ENCODE data around the gene ZCWPW1. TPM values are rescaled to one million over a fixed set of nuclear protein-coding genes. Genes with fewer than 3 reads are reported as not detected.

The ZCWPW1 gene
- total RNA-seq, 6 experiments from 2014 or later: 0.86 to 5.7 (median 2.7) TPM

DNA sequence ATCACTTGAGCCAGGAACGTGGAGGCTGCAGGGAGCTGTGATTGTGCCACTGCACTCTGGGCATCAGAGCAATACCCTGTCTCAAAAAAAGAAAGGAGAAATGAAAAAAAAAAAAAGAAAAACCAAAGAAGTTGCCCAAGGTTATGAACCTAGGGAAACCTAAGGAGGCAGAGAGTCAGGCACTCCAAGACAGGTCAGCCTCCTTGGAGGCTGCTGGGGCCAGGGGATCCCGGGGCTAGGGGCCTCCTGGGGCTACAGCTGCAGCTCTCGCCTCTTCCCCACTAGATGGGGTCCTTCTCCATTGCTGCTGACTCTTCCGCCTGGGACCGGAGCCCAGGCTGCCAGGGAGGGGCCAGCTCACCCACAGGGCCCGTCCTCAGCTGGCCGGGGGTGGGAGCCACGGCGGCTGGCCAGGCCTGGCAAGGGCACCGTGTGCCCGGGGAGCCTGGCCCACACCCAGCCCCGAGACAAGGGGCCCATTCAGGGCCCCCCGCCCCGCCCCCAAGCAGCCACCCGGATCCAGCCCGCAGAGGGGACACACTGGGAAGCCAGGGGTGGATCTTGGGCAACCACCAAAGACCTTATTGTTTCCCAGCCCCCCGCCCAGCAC lies 37.3 kb upstream of the ZCWPW1 start:
- H3K4me3 ChIP-seq: no peak overlapping the region
- no peaks in the 10 kb centered on the region for H3K9me3 ChIP-seq
- ATAC-seq: peak; percentile 84 to 90 (median 88)
- H3K4me1 ChIP-seq: peaks cover 0 to 14% (median 2%) of the 10 kb centered on the region in 4 donors
- H3K36me3 ChIP-seq: peaks cover 0 to 1% (median 0%) of the 10 kb centered on the region in 4 donors
- H3K27ac ChIP-seq: no peak overlapping the region
- H3K27me3 ChIP-seq: no peaks in the 10 kb centered on the region
- DNase-seq: peak; percentile 74 to 81 (median 78)
- WGBS (ENCODE audit: insufficient coverage, low coverage, low lambda C conversion rate, missing lambda C conversion rate): 19% methylated on average over 2 of the region's 17 CpGs
- no peak for TF ChIP-seq POLR2A (IDR thresholded peaks at IDR 0.05)
- TF ChIP-seq, protein P1, sequence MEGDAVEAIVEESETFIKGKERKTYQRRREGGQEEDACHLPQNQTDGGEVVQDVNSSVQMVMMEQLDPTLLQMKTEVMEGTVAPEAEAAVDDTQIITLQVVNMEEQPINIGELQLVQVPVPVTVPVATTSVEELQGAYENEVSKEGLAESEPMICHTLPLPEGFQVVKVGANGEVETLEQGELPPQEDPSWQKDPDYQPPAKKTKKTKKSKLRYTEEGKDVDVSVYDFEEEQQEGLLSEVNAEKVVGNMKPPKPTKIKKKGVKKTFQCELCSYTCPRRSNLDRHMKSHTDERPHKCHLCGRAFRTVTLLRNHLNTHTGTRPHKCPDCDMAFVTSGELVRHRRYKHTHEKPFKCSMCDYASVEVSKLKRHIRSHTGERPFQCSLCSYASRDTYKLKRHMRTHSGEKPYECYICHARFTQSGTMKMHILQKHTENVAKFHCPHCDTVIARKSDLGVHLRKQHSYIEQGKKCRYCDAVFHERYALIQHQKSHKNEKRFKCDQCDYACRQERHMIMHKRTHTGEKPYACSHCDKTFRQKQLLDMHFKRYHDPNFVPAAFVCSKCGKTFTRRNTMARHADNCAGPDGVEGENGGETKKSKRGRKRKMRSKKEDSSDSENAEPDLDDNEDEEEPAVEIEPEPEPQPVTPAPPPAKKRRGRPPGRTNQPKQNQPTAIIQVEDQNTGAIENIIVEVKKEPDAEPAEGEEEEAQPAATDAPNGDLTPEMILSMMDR (IDR thresholded peaks at IDR 0.05): peak; percentile 50 to 77 (median 68)
- intact Hi-C loops (cut with DNase I): no loop called here

DNA sequence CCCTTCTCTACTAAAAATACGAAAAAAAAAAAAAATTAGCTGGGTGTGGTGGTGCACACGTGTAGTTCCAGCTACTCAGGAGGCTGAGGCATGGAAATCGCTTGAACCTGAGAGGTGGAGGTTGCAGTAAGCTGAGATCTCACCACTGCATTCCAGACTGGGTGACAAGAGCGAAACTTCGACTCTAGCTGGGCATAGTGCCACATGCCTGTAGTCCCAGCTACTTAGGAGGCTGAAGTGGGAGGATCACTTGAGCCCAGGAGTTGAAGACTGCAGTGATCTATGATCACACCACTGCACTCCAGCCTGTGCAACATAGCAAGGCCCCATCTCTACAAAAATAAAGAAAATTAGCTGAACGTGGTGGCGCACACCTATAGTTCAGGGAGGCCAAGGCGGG lies 36.8 kb upstream of the ZCWPW1 start:
- Histone ChIP-seq H3K27me3 (no peaks in the 10 kb centered on the region), H3K4me1 (peaks cover 0 to 14% (median 2%) of the 10 kb centered on the region in 4 donors), H3K9me3 (no peaks in the 10 kb centered on the region), H3K36me3 (peaks cover 0 to 1% (median 0%) of the 10 kb centered on the region in 4 donors), H3K4me3 (no peak overlapping the region), H3K27ac (no peak overlapping the region)
- no peak for DNase-seq
- peak in 1 of 4 donors; percentile 18 for ATAC-seq
- intact Hi-C loops (cut with DNase I): no loop called here
- TF ChIP-seq, protein P1 (IDR thresholded peaks at IDR 0.05): no peak
- TF ChIP-seq POLR2A (IDR thresholded peaks at IDR 0.05): no peak
- 52% methylated on average over 7 of the region's 8 CpGs for WGBS (ENCODE audit: insufficient coverage, low coverage, low lambda C conversion rate, missing lambda C conversion rate)

DNA sequence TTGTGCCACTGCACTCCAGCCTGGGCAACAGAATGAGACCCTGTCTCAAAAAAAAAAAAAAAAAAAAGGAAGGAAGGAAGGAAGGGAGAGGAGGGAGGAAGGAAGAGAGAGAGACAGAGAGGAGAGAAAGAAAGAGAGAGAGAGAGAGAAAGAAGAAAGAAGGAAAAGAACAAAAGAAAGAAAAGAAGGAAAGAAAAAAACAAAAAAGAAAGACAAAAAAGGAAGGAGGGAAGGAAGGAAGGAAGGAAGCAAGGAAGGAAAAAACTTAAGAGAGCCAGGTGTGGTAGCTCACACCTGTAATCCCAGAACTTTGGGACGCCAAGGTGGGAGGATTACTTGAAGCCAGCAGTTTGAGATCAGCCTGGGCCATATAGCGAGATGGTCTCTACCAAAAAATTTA lies 36.3 kb upstream of the ZCWPW1 start:
- no peak for ATAC-seq
- Histone ChIP-seq H3K27me3 (no peaks in the 10 kb centered on the region), H3K4me3 (no peak overlapping the region), H3K27ac (no peak overlapping the region), H3K4me1 (peaks cover 0 to 14% (median 2%) of the 10 kb centered on the region in 4 donors), H3K9me3 (no peaks in the 10 kb centered on the region), H3K36me3 (peaks cover 0 to 1% (median 0%) of the 10 kb centered on the region in 4 donors)
- intact Hi-C loops (cut with DNase I): no loop called here
- 100% methylated on average over 1 of the region's 2 CpGs for WGBS (ENCODE audit: insufficient coverage, low coverage, low lambda C conversion rate, missing lambda C conversion rate)
- TF ChIP-seq, protein P1 (IDR thresholded peaks at IDR 0.05): no peak
- no peak for TF ChIP-seq POLR2A (IDR thresholded peaks at IDR 0.05)
- no peak for DNase-seq

DNA sequence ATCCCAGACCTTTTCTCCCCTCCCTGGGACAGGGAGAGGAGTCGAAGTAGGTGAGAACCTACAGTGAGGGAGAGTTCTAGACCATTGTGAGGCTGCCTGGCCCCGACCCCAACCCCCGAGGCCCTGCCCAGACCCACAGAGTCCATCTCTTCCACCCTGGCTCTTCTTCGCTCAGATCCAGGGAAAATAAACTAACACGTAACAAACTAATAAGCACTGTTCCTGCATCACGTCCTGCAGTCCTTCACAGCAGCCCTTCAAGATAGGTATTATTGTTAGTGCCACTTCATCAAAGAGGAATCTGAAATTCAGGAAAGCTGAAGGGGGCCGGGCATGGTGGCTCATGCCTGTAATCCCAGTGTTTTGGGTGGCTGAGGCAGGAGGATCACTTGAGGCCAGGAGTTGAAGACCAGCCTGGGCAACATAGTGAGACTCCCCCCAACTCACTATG lies 35.7 kb upstream of the ZCWPW1 start, which contains the start of gene SPACDR:
TSS of gene SPACDR (minus strand) at position 51 of the 451 bp plus-strand sequence. CDS start 235 bp downstream, outside the sequence.
- intact Hi-C loops (cut with DNase I): no loop called here
- no peak for TF ChIP-seq POLR2A (IDR thresholded peaks at IDR 0.05)
- TF ChIP-seq, protein P1 (IDR thresholded peaks at IDR 0.05): no peak
- DNase-seq: no peak
- Histone ChIP-seq H3K4me3 (no peak within 1 kb of the TSS), H3K27ac (no peak within 1 kb of the TSS), H3K4me1 (peaks cover 0 to 9% (median 0%) of the 10 kb centered on the region in 4 donors), H3K36me3 (peaks cover 0 to 1% (median 0%) of the 10 kb centered on the region in 4 donors), H3K27me3 (no peaks in the 10 kb centered on the region), H3K9me3 (no peaks in the 10 kb centered on the region)
- ATAC-seq: no peak
- 74% methylated on average over 4 of the region's 7 CpGs for WGBS (ENCODE audit: insufficient coverage, low coverage, low lambda C conversion rate, missing lambda C conversion rate)
